Stomach (tissue), 9 donors: ENCODE data around the gene TCEANC2. TPM values are rescaled to one million over a fixed set of nuclear protein-coding genes. Genes with fewer than 3 reads are reported as not detected.

ENCODE experiments used
- DNase-seq, 2 donors: peaks; one replicate each; pipeline versions ENCODE4 v3.0.0 to v3.0.0-alpha.2; 2013 to 2019
- H3K27ac ChIP-seq, 5 donors: fragments of 200-600 bp in 4 of 5; sonication (generic) in 4 of 5; one replicate each; pipeline ENCODE4 v1.5.1; 2013 to 2019; ENCODE audit warnings: mild to moderate bottlenecking in 1 of 5, moderate library complexity in 1 of 5
- H3K27me3 ChIP-seq, 3 donors: fragments of 200-600 bp; sonication (generic); one replicate each; pipeline ENCODE4 v1.5.1; 2017 to 2019; ENCODE audit warnings: mixed run types in 1 of 3
- H3K36me3 ChIP-seq, 4 donors: fragments of 200-600 bp; sonication (generic); 1 replicate in 3 of 4; 2 replicates in 1 of 4; pipeline ENCODE4 v1.5.1; 2016 to 2019
- H3K4me1 ChIP-seq, 4 donors: fragments of 200-600 bp; sonication (generic); one replicate each; pipeline ENCODE4 v1.5.1; 2016 to 2019
- H3K4me3 ChIP-seq, 4 donors: fragments of 200-600 bp; sonication (generic) in 3 of 4; one replicate each; pipeline ENCODE4 v1.5.1; 2016 to 2019; ENCODE audit warnings: mild to moderate bottlenecking in 1 of 4
- H3K9me3 ChIP-seq, 4 donors: fragments of 200-600 bp; sonication (generic); one replicate each; pipeline ENCODE4 v1.5.1; 2016 to 2019
- CTCF ChIP-seq, 7 experiments: fragments of 450-650 bp in 4 of 7; fragments of 200-600 bp in 3 of 7; sonication (generic) in 3 of 7; IDR thresholded peaks; one replicate each; pipeline ENCODE4 v1.5.1; 2016 to 2019; ENCODE audit warnings: antibody characterized with exemption in 7 of 7, control low read depth in 2 of 7, mild to moderate bottlenecking in 1 of 7
- EP300 ChIP-seq: sonication (generic); formaldehyde crosslinking; IDR thresholded peaks from one replicate; pipeline ENCODE4 v1.6.1; 2017; ENCODE audit warnings: antibody characterized with exemption
- POLR2A ChIP-seq, 4 donors: fragments of 450-650 bp; IDR thresholded peaks; one replicate each; pipeline ENCODE4 v1.6.1; 2016; ENCODE audit warnings: antibody characterized with exemption in 4 of 4, control low read depth in 2 of 4, mild to moderate bottlenecking in 1 of 4, moderate library complexity in 1 of 4
- POLR2AphosphoS5 ChIP-seq, 3 donors: sonication (generic); formaldehyde crosslinking; IDR thresholded peaks; one replicate each; pipeline ENCODE4 v1.6.1; 2016; ENCODE audit warnings: antibody characterized with exemption in 3 of 3
- WGBS, 5 donors: extraction: QIAGEN DNeasy Blood & Tissue Kit in 3 of 5; methylation state at CpG; one replicate each; pipeline versions ENCODE4 v1.1.5 to v1.1.7; 2013 to 2018; 5-methylcytosine and 5-hydroxymethylcytosine counted together
- intact Hi-C: fragments of 100-400 bp; cut with DNase I; formaldehyde crosslinking; loops from one replicate; pipeline ENCODE4 v1.15.1; 2023; ENCODE audit warnings: low total_unique reads
- polyA plus RNA-seq, 3 donors: library from polyadenylated mRNA; stranded (reverse); fragments of 200-250 nt; gene quantifications; one replicate each; pipeline ENCODE4 v1.2.3, GENCODE V29; 2013
- total RNA-seq, 5 donors: library from RNA; depleted of rRNA; stranded (reverse); fragments of >200 nt; gene quantifications; one replicate each; pipeline versions ENCODE4 v1.1.0 to v1.2.3, GENCODE V29; 2014 to 2016
- donor health status: healthy with polysubstance abuse.
- donor health status: Bipolar disorder and iron deficiency.
- donor health status: healthy.

Gene TCEANC2
- total and polyA plus RNA-seq, 8 donors, result 1.8 to 8.8 (median 2.4) TPM

GRCh38 chr1:54069791-54070170 is 16.4 kb downstream of the TCEANC2 start:
- TF ChIP-seq CTCF (IDR thresholded peaks at IDR 0.05) (no peak), POLR2AphosphoS5 (IDR thresholded peaks at IDR 0.05) (no peak), EP300 (no peak), POLR2A (IDR thresholded peaks at IDR 0.05) (no peak)
- H3K36me3 ChIP-seq, result peaks cover 0 to 22% (median 0%) of the 10 kb centered on the region in 4 donors
- H3K4me1 ChIP-seq, result peaks cover 0 to 15% (median 10%) of the 10 kb centered on the region in 4 donors
- H3K4me3 ChIP-seq, result no peak overlapping the region
- intact Hi-C loops, result no loop called here
- no peak for DNase-seq
- WGBS, 5 donors, result 25 to 73% (median 48%) methylated on average over 1 of the region's 1 CpG
- H3K9me3 ChIP-seq, result no peaks in the 10 kb centered on the region
- no peaks in the 10 kb centered on the region for H3K27me3 ChIP-seq
- no peak overlapping the region for H3K27ac ChIP-seq

- Histone ChIP-seq H3K9me3 (no peaks in the 10 kb centered on the region), H3K4me1 (peaks cover 0 to 15% (median 10%) of the 10 kb centered on the region in 4 donors), H3K4me3 (no peak overlapping the region), H3K27me3 (no peaks in the 10 kb centered on the region), H3K27ac (no peak overlapping the region), H3K36me3 (peaks cover 0 to 22% (median 0%) of the 10 kb centered on the region in 4 donors)
- DNase-seq, result peak in 1 of 2 donors; percentile 81
- intact Hi-C loops, result no loop called here
- TF ChIP-seq CTCF (IDR thresholded peaks at IDR 0.05) (peak in 5 of 7 experiments; percentile 52 to 74 (median 54)), POLR2AphosphoS5 (IDR thresholded peaks at IDR 0.05) (no peak)
- 9 to 16% (median 12%) methylated on average over 2 of the region's 2 CpGs for WGBS, 5 donors
These were observed 16.9 kb downstream of the TCEANC2 start for GRCh38 chr1:54070171-54070837.

- no peaks in the 10 kb centered on the region for H3K27me3 ChIP-seq
- no peak for DNase-seq
- no peaks in the 10 kb centered on the region for H3K9me3 ChIP-seq
- TF ChIP-seq POLR2AphosphoS5 (IDR thresholded peaks at IDR 0.05) (no peak), CTCF (IDR thresholded peaks at IDR 0.05) (no peak), EP300 (no peak), POLR2A (IDR thresholded peaks at IDR 0.05) (no peak)
- H3K4me3 ChIP-seq, result no peak overlapping the region
- no peak overlapping the region for H3K27ac ChIP-seq
- H3K36me3 ChIP-seq, result peaks cover 0 to 10% (median 0%) of the 10 kb centered on the region in 4 donors
- intact Hi-C loops, result no loop called here
- peaks cover 3 to 9% (median 7%) of the 10 kb centered on the region in 4 donors for H3K4me1 ChIP-seq
These were observed 24.0 kb downstream of the TCEANC2 start for GRCh38 chr1:54077359-54077758.

GRCh38 chr1:54080598-54081049 is 27.2 kb downstream of the TCEANC2 start:
- DNase-seq, result no peak
- TF ChIP-seq EP300 (no peak), POLR2A (IDR thresholded peaks at IDR 0.05) (no peak), POLR2AphosphoS5 (IDR thresholded peaks at IDR 0.05) (no peak), CTCF (IDR thresholded peaks at IDR 0.05) (no peak)
- Histone ChIP-seq H3K4me1 (peaks cover 3 to 8% (median 5%) of the 10 kb centered on the region in 4 donors), H3K27me3 (no peaks in the 10 kb centered on the region), H3K36me3 (no peaks in the 10 kb centered on the region), H3K4me3 (no peak overlapping the region), H3K27ac (peak overlapping the region in 1 of 5 donors; percentile 28), H3K9me3 (no peaks in the 10 kb centered on the region)
- intact Hi-C loops, result no loop called here
- 66 to 85% (median 81%) methylated on average over 2 of the region's 2 CpGs for WGBS, 5 donors
